ENCODE results near the gene LFNG.
A peak's percentile ranks its signal among the peaks of the same experiment; 100 is the strongest.
"Not testable (repeated sequence)": the region's sequence is repeated elsewhere in the genome, so short reads cannot be mapped to it uniquely, and the experiment has no call there.

Gene LFNG

DNA sequence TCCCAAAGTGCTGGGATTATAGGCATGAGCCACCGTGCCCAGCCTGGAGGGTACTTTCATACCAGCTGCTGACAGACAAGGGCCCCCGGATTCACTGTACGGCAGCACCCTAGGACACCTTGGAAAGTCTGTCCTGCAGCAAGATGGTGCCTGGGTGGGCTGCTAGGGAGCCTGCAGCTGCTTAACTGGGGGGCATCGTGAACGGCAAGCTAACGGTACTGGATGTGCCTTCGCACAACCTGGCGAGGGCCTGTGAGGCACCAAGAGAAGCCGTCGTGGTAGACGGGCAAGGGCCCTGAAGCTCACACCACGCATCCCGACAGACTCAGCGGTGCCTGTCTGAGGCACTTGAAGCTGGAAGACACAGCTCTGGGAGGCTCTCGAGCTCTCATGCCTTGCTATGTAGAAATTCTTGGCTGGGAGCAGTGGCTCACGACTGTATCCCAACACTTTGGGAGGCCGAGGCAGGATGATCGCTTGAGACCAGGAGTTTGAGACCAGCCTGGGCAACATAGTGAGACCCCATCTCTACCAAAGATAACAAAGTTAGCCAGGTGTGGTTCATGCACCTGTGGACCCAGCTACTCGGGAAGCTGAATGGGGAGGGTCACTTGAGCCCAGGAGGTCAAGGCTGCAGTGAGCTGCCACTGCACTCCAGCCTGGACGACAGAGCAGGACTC lies 26.3 kb downstream of the LFNG start:
- no peak for DNase-seq (ENCODE audit: low read depth)

DNA sequence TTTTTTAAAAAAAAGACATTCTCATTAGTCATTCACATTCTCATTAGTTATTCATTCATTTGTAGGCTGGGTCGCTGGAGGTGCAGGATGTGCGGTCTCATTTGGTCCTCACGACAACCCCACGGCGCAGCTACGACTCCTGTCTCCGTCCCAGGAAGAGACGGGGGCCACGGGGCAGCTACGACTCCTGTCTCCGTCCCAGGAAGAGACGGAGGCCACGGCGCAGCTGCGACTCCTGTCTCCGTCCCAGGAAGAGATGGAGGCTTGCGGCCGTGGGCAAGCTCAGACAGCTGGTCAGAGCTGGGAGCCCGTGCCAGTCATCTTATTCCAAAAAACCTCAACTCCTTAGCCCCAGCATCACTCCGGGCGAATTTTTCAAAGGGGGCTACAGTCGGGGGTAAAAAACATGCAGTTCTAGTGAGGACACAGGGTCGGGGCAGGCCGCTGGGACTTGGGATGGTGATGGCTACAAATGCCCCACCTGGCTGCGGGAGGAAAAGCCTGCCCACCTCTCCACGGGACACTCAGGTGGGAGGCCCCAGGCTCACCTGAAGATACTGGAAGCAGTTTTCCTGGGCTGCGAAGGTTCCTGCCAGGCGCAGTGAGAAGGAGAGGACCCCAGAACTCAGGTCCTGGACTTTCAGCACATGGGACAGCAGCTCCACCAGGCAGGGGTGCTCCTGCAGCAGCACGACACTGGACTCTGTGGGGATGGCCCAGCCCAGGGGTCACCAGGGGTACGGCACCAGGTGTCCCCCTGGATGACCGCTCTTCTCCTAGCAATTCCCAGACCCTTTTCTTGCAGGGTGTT lies 27.4 kb downstream of the LFNG start:
- no peak for DNase-seq (ENCODE audit: low read depth)

GRCh38 chr7:2551418-2551817 lies 31.8 kb downstream of the LFNG start:
- DNase-seq (ENCODE audit: low read depth) = no peak

DNA sequence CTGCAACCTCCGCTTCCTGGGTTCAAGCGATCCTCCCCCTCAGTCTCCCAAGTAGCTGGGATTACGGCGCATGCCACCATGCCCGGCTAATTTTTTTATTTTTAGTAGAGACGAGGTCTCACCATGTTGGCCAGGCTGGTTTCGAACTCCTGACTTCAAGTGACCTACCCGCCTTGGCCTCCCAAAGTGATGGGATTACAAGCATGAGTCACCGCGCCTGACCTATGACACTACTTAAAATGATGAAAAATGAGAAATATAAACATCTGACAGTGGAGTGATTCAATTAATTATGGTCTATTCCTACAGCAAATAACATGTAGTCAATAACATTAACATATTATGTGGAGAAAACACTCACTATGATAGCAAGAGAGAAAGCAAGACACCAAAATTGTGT lies 33.5 kb downstream of the LFNG start:
- no peak for DNase-seq (ENCODE audit: low read depth)

GRCh38 chr7:2553831-2554581 lies 34.4 kb downstream of the LFNG start:
- DNase-seq (ENCODE audit: low read depth) = no peak

- no peak for DNase-seq (ENCODE audit: low read depth)
Observed at GRCh38 chr7:2554661-2555111, 35.1 kb downstream of the LFNG start.

GRCh38 chr7:2555121-2556052 lies 35.8 kb downstream of the LFNG start, which contains the start of gene BRAT1:
BRAT1 (minus strand) TSS chr7:2555524; CDS start chr7:2554431, 1,093 bp downstream.
- DNase-seq (ENCODE audit: low read depth) = peak; percentile 89

- DNase-seq (ENCODE audit: low read depth) = peak; percentile 88
Observed at GRCh38 chr7:2558629-2559282, 39.2 kb downstream of the LFNG start, which contains the start of gene IQCE. IQCE (plus strand) TSS chr7:2558979; CDS start chr7:2559182, 203 bp downstream.

DNA sequence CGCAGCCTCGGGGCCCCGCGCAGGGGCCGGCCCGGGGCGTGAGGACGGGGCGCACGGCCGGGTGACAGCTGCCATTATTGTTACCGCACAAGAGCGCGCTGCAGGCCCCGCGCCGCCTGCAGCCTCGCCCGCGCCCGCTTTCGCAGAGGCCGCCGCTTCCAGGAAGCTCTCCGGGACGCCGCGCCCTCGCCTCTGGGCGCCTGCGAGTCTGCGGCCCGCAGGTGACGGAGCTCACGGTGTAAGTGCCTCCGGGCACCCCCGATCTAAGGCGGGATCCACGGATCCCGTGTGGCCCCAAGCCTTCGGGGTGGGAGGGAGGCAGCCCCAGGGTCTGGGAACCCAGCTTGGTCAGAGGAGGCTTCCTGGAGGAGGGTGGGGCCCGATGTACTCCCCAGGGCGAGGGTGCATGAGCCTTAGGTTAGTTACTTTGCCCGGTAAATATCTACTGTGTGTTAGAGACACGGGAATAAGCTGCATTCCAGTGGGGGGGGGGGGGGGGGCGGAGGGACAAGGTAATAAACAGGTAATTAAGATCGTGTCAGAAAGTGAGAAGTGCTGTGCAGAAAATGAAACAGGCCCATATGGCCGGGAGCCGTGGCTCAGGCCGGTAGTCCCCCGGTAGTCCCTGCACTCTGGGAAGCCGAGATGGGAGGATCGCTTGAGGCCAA lies 39.8 kb downstream of the LFNG start:
- no peak for DNase-seq (ENCODE audit: low read depth)

DNA sequence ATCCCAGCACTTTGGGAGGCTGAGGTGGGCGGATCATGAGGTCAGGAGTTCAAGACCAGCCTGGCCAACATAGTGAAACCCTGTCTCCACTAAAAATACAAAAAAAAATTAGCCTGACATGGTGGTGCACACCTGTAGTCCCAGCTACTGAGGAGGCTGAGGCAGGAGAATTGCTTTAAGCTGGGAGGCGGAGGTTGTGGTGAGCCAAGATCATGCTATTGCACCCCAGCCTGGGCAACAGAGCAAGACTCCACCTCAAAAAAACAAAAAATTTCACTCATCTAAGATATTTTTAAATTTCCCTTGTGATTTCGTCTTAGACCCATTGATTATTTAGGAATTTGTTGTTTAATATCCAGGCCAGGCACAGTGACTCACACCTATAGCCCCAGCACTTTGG lies 44.4 kb downstream of the LFNG start:
- not testable (repeated sequence) for DNase-seq (ENCODE audit: low read depth)

- DNase-seq (ENCODE audit: low read depth) = no peak
Observed at GRCh38 chr7:2564970-2565540, 45.5 kb downstream of the LFNG start.

GRCh38 chr7:2566348-2566889 lies 46.8 kb downstream of the LFNG start:
- DNase-seq (ENCODE audit: low read depth) = no peak

DNA sequence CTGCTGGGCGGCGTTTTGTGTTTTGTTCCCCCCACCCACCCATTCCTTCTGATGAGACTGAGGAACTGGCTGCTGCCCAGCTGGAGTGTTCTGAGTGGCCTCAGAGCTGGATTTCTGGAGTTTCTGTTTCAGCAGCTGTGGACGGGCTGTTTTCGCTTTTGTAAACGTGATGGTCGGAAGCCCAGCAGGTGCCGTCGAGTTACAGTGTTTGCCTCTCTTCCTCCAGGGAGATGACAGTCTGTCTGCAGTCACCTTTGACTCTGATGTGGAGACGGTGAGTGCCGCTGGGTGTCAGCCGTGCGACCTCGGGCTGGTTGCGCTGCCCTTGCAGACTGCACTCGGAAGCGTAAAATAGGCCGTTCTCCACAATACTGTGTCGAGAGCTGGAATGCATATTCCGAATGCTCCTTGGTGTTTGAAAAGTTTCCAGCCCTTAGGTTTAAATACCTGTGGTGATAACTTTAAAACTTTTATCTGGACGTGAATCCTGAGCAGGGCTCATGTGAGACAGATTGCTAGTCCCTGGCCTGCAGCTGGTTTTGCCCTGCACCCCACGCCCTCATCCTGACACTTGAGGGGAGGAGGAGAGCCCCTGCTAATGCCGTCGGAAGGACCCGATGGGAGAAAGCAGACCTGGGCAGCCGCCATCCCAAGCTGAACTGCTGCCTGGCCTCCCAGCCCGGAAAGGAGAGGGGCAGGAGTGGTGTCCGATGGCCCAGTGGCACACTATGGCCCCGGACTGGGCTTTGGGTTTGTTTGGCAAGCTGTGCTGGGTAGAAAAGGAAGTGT lies 47.5 kb downstream of the LFNG start:
- DNase-seq (ENCODE audit: low read depth) = no peak

DNA sequence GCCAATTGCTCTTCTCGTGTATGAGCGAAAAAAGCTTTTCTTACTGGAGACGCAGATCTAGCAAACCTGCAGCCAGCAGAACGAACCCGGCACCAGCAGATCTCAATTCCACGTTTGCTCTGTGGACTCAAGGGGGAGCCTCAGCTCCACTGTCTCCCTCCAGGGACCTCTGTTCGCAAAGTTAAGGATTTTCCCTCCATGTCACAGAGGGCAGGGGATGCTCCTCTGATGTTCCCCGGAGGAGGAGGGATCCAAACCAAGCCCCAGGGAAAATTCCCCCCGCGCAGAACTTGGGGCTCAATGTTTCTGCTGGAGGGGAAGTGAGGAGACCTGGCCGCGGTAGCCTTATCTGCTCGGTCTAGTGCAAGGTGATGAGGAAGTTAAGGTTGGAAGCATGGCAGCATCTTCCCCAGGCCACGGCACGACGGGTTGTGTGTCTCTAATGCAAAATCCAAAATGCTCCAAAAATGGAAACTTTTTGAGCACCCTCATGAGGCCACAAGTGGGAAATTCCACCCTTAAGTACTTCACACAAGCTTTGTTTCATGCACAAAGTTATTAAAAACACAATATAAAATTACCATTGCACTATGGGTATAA lies 48.2 kb downstream of the LFNG start:
- DNase-seq (ENCODE audit: low read depth) = no peak

DNA sequence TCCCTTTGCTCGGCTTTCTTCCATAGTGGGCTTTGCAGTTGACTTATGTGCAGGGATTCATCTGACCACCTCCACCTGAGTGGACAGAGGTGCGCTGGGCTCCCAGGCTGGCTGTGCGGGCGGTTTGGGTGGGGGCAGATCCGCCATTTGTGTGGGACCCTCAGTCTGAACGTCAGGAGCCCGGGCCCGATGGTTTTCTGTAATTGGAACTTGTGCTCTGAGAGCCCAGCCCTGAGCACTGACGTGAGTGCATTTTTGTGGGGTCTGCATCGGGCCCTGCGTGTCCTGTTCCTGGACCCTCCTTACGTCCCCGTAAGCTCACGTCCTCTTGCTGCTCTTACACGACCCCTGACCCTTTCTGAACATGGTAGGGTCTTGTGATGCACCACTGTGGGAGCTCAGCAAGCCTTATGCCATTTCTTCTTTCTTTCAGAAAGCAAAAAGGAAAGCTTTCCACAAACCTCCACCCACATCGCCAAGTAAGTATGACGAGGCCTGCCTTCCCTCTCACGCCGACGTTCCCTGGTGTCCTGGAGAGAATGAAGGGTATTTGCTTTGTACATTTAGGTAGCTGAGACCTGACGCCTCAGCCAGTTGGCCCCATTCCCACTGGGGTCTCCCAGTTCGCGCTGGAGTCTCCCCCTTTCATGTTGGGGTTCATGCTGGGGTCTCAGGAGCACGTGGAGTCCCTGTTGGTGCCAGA lies 49.1 kb downstream of the LFNG start:
- no peak for DNase-seq (ENCODE audit: low read depth)

DNA sequence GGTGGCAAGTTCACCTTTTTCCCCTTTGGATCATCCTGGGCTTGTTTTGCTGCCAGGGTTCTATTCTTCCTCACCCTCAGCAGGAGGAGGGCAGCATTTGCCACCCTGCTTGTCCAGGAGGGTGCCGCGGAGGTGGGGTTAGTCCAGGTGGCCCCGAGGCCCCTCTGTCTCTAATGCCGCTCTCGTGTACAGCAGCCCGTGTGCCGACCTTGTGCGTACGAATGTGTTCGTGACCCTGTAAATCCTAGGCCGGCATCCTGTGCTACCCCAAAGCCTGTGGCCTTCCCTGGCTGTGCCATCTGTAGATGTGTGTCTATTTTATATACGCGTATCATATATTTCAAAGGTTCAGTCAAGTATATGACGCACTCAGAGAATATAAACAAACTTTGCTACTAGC lies 49.8 kb downstream of the LFNG start:
- no peak for DNase-seq (ENCODE audit: low read depth)

DNA sequence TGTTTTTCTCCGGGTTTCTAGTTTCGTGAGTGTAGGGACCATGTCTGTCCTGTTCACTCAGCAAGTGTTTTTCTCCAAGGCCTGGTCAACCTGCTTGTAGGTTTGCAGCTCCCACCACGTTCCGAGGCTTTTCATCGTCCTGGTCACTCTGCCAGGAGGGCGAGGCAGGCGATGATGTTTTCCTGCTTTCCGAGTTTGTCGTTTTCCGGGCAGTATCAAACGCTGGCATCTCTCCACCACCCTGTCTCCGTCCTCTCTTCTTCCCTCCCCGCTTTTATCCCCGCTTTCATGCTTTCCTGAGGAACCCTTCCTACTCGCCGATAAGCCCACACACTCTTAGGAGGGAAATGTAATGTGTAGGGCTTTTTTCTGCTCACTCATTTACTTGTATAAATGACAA lies 50.4 kb downstream of the LFNG start:
- no peak for DNase-seq (ENCODE audit: low read depth)

GRCh38 chr7:2571409-2571808 lies 51.8 kb downstream of the LFNG start:
- DNase-seq (ENCODE audit: low read depth) = no peak

Data from stimulated activated CD8-positive, alpha-beta memory T cell treated with anti-CD3 and anti-CD28 coated beads, Interleukin-12 subunit alpha, Interleukin-12 subunit beta, amount 100 ng/mL, for 4 hours (primary cell).